ENCODE data around the gene STK17B.

STK17B gene

DNA sequence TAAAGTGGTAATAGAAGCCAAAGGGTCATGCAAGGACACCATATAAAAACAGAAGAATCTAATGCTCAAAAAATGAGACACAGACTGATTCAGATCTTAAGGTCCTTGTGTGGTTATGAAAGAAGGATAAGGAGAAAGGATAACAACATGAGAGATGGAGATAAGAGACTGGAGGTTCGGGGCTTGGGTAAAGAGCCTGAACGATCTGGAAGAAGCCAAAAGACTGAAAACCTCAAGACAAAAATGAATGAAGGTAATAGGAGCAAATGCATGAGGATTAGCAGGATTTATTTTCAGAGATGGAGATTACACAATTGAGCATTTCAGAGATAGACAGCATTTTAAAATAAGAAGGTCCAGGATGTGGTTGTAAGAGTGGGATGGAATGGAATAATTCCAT lies 26.1 kb downstream of the STK17B start:
- H3K4me3 ChIP-seq (ENCODE audit: low read length, poor library complexity, severe bottlenecking), result no peak overlapping the region
- TF ChIP-seq, protein P1, sequence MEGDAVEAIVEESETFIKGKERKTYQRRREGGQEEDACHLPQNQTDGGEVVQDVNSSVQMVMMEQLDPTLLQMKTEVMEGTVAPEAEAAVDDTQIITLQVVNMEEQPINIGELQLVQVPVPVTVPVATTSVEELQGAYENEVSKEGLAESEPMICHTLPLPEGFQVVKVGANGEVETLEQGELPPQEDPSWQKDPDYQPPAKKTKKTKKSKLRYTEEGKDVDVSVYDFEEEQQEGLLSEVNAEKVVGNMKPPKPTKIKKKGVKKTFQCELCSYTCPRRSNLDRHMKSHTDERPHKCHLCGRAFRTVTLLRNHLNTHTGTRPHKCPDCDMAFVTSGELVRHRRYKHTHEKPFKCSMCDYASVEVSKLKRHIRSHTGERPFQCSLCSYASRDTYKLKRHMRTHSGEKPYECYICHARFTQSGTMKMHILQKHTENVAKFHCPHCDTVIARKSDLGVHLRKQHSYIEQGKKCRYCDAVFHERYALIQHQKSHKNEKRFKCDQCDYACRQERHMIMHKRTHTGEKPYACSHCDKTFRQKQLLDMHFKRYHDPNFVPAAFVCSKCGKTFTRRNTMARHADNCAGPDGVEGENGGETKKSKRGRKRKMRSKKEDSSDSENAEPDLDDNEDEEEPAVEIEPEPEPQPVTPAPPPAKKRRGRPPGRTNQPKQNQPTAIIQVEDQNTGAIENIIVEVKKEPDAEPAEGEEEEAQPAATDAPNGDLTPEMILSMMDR (conservative IDR thresholded peaks at IDR 0.05; ENCODE audit: low read length), result no peak
- TF ChIP-seq EZH2phosphoT487 (IDR thresholded peaks at IDR 0.05; ENCODE audit: borderline replicate concordance), result no peak
- no peaks in the 10 kb centered on the region for H3K4me1 ChIP-seq (ENCODE audit: insufficient read depth, low read length, poor library complexity, severe bottlenecking)
- H3K27me3 ChIP-seq (ENCODE audit: insufficient read depth, low read length, poor library complexity, severe bottlenecking), result no peaks in the 10 kb centered on the region
- no peak overlapping the region for H3K4me2 ChIP-seq (ENCODE audit: low read depth, low read length, poor library complexity, severe bottlenecking)
- no peak overlapping the region for H3K9ac ChIP-seq (ENCODE audit: low read depth, low read length, poor library complexity, severe bottlenecking)
- no peaks in the 10 kb centered on the region for H3K9me2 ChIP-seq (replicated peaks; ENCODE audit: low read depth, low read length)
- no peaks in the 10 kb centered on the region for H3F3A ChIP-seq (ENCODE audit: low read depth)
- H3K9me3 ChIP-seq (ENCODE audit: insufficient read depth, low read depth, low read length), result no peaks in the 10 kb centered on the region
- H3K79me2 ChIP-seq (ENCODE audit: insufficient read depth, low read length), result peaks cover 31% of the 10 kb centered on the region
- peaks cover 13% of the 10 kb centered on the region for H4K20me1 ChIP-seq (ENCODE audit: insufficient read depth, low read length, poor library complexity, severe bottlenecking)
- no peak overlapping the region for H2AFZ ChIP-seq (ENCODE audit: low read length)
- H3K36me3 ChIP-seq (ENCODE audit: insufficient read depth, low read length), result peaks cover 87% of the 10 kb centered on the region

DNA sequence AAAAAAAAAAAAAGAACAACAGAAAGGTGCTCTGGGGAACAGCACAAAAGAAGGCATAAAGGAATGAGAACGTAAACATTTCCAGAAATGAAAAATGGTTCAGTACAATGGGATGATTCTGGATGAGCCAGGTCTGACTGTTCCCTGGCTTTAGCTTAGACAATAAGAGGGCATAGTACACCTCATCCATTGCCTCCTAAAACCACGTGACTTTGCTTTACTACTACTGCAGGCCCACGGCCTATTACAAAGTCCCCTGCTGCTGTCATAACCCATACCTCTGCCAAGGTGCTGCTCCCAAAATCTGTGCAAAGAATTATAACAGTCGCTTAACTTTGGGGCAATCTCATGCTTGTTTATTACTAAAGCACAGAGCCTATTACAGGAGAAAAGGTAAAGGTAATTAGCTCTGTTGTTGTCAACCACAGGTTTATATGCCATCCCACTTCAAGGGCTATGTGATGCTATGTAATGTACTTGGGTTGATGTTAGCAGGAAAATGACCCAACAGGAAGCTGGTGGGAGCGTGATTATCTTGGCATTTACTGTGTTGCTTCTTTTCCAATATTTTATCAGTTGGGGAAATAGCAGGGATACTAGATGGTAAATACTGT lies 26.8 kb downstream of the STK17B start:
- TF ChIP-seq, protein P1 (conservative IDR thresholded peaks at IDR 0.05; ENCODE audit: low read length), result no peak
- no peak for TF ChIP-seq EZH2phosphoT487 (IDR thresholded peaks at IDR 0.05; ENCODE audit: borderline replicate concordance)
- peaks cover 88% of the 10 kb centered on the region for H3K36me3 ChIP-seq (ENCODE audit: insufficient read depth, low read length)
- no peaks in the 10 kb centered on the region for H3K9me3 ChIP-seq (ENCODE audit: insufficient read depth, low read depth, low read length)
- H3K79me2 ChIP-seq (ENCODE audit: insufficient read depth, low read length), result peaks cover 25% of the 10 kb centered on the region
- no peak overlapping the region for H3K9ac ChIP-seq (ENCODE audit: low read depth, low read length, poor library complexity, severe bottlenecking)
- no peaks in the 10 kb centered on the region for H3K9me2 ChIP-seq (replicated peaks; ENCODE audit: low read depth, low read length)
- H3K4me2 ChIP-seq (ENCODE audit: low read depth, low read length, poor library complexity, severe bottlenecking), result no peak overlapping the region
- H3K4me3 ChIP-seq (ENCODE audit: low read length, poor library complexity, severe bottlenecking), result no peak overlapping the region
- H3K27me3 ChIP-seq (ENCODE audit: insufficient read depth, low read length, poor library complexity, severe bottlenecking), result no peaks in the 10 kb centered on the region
- no peak overlapping the region for H2AFZ ChIP-seq (ENCODE audit: low read length)
- peaks cover 8% of the 10 kb centered on the region for H4K20me1 ChIP-seq (ENCODE audit: insufficient read depth, low read length, poor library complexity, severe bottlenecking)
- H3F3A ChIP-seq (ENCODE audit: low read depth), result no peaks in the 10 kb centered on the region
- H3K4me1 ChIP-seq (ENCODE audit: insufficient read depth, low read length, poor library complexity, severe bottlenecking), result no peaks in the 10 kb centered on the region

DNA sequence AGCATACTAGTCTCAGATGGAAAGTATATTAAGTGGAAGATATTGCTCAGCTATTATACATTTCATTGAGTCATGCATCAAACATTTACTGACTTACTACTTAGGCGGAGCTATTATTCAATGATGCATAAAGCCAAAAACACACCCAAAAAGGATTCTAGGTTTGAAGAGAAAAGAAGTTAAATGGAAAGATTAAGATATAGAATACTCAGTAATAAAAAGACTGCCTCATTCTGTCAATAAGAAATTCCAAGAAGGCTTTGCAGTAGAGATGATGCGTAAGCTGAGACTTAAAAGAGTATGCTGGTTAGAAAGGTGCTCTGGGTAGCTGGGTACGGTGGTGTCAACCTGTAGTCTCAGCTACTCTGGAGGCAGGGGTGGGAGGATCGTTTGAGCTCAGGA lies 27.6 kb downstream of the STK17B start:
- Histone ChIP-seq H3K9me2 (replicated peaks; ENCODE audit: low read depth, low read length) (no peaks in the 10 kb centered on the region), H3K9ac (ENCODE audit: low read depth, low read length, poor library complexity, severe bottlenecking) (no peak overlapping the region), H3K9me3 (ENCODE audit: insufficient read depth, low read depth, low read length) (no peaks in the 10 kb centered on the region), H3K79me2 (ENCODE audit: insufficient read depth, low read length) (peaks cover 17% of the 10 kb centered on the region), H3K4me3 (ENCODE audit: low read length, poor library complexity, severe bottlenecking) (no peak overlapping the region), H4K20me1 (ENCODE audit: insufficient read depth, low read length, poor library complexity, severe bottlenecking) (peaks cover 4% of the 10 kb centered on the region), H3K36me3 (ENCODE audit: insufficient read depth, low read length) (peaks cover 87% of the 10 kb centered on the region), H3K4me1 (ENCODE audit: insufficient read depth, low read length, poor library complexity, severe bottlenecking) (no peaks in the 10 kb centered on the region), H3K4me2 (ENCODE audit: low read depth, low read length, poor library complexity, severe bottlenecking) (no peak overlapping the region), H2AFZ (ENCODE audit: low read length) (no peak overlapping the region), H3K27me3 (ENCODE audit: insufficient read depth, low read length, poor library complexity, severe bottlenecking) (no peaks in the 10 kb centered on the region), H3F3A (ENCODE audit: low read depth) (no peaks in the 10 kb centered on the region)
- TF ChIP-seq EZH2phosphoT487 (IDR thresholded peaks at IDR 0.05; ENCODE audit: borderline replicate concordance), result no peak
- TF ChIP-seq, protein P1 (conservative IDR thresholded peaks at IDR 0.05; ENCODE audit: low read length), result no peak
